Tibial nerve (tissue), 4 donors: ENCODE results near the gene ARRB2.

Source experiments
- EP300 ChIP-seq, 2 donors: sonication (generic); formaldehyde crosslinking; IDR thresholded peaks; one replicate each; pipeline ENCODE4 v1.6.1; 2017; ENCODE audit warnings: antibody characterized with exemption in 2 of 2, mild to moderate bottlenecking in 1 of 2
- POLR2A ChIP-seq, 2 donors: fragments of 450-650 bp; IDR thresholded peaks; one replicate each; pipeline ENCODE4 v1.6.1; 2017; ENCODE audit warnings: antibody characterized with exemption in 2 of 2, mild to moderate bottlenecking in 2 of 2, moderate library complexity in 2 of 2
- TF ChIP-seq, protein P1 (sequence below), 5 experiments: fragments of 200-600 bp in 3 of 5; fragments of 450-650 bp in 2 of 5; sonication (generic) in 3 of 5; IDR thresholded peaks; one replicate each; pipeline ENCODE4 v1.5.1; 2016 to 2019; ENCODE audit warnings: antibody characterized with exemption in 5 of 5, mild to moderate bottlenecking in 3 of 5, moderate library complexity in 2 of 5

DNA sequence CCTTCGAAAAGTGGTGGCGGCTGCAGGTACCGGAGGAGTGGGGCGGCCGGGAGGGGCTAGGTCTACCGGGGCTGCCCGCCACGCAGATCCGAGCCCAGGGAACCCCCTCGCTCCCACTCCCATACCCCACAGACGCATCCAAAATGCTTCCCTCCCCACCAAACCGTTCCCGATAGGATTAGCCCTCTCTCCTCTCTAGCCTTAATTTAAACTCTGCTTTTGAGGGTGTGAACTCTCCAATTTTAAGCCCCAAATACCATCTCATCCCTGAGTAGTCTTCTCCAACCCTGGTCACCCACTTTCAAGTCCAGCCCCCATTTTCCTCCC lies 29.6 kb downstream of the ARRB2 start:
- no peak for TF ChIP-seq POLR2A (IDR thresholded peaks at IDR 0.05)
- TF ChIP-seq, protein P1, sequence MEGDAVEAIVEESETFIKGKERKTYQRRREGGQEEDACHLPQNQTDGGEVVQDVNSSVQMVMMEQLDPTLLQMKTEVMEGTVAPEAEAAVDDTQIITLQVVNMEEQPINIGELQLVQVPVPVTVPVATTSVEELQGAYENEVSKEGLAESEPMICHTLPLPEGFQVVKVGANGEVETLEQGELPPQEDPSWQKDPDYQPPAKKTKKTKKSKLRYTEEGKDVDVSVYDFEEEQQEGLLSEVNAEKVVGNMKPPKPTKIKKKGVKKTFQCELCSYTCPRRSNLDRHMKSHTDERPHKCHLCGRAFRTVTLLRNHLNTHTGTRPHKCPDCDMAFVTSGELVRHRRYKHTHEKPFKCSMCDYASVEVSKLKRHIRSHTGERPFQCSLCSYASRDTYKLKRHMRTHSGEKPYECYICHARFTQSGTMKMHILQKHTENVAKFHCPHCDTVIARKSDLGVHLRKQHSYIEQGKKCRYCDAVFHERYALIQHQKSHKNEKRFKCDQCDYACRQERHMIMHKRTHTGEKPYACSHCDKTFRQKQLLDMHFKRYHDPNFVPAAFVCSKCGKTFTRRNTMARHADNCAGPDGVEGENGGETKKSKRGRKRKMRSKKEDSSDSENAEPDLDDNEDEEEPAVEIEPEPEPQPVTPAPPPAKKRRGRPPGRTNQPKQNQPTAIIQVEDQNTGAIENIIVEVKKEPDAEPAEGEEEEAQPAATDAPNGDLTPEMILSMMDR (IDR thresholded peaks at IDR 0.05), result no peak
- no peak for TF ChIP-seq EP300 (IDR thresholded peaks at IDR 0.05)
